ENCODE data around the gene CSRNP3.

Gene CSRNP3

GRCh38 chr2:165539985-165540384 is 70.5 kb downstream of the CSRNP3 start:
- no peak for DNase-seq (ENCODE audit: low read depth in 2 of 2)

- DNase-seq (ENCODE audit: low read depth in 2 of 2): no peak
Observed at GRCh38 chr2:165544897-165545296, 75.4 kb downstream of the CSRNP3 start.

- no peak for DNase-seq (ENCODE audit: low read depth in 2 of 2)
Observed at GRCh38 chr2:165547900-165548299, 78.4 kb downstream of the CSRNP3 start.

- no peak for DNase-seq (ENCODE audit: low read depth in 2 of 2)
Observed at GRCh38 chr2:165549619-165550018, 80.1 kb downstream of the CSRNP3 start.

GRCh38 chr2:165558832-165559231 is 89.3 kb downstream of the CSRNP3 start:
- DNase-seq (ENCODE audit: low read depth in 2 of 2): no peak

- no peak for DNase-seq (ENCODE audit: low read depth in 2 of 2)
Observed at GRCh38 chr2:165560377-165560988, 91.0 kb downstream of the CSRNP3 start.

DNA sequence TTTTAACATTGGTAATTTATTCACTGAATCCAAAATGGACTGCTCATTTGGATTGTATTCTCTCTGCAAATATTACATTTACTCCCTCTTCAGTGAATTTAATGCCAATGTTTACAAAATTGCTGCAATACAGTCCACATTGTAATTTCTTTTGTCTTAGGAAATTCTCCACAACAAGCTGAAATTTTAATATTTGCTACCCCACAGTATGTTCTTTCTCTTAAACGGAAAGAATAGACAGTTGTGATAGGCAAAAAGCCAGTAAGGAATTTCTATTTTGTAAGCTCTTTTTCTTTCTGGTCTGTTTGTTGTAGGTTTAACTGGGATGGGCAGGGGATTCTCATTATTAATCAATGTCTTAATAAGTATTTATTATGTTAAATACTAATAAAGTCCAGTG is 92.0 kb downstream of the CSRNP3 start:
- no peak for DNase-seq (ENCODE audit: low read depth in 2 of 2)

DNA sequence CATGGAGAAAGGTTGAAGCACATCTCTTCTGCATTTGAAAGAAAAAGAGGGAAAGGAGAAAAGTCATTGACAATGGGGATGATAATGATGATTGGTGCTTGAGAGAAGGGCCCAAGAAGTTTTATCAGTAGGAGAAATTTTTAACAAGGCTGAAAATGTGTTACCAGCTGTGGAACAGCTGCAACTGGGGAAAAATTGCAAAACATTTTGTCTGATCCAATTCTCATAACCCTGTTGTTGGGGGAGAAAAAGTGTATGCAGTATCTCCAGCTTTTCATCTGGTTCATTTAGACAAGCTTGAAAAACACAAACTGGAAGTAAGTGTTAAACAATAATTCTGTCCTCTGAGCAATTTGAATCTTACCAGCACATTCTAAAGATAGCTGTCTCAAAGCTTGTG is 92.7 kb downstream of the CSRNP3 start:
- no peak for DNase-seq (ENCODE audit: low read depth in 2 of 2)

GRCh38 chr2:165563468-165564225 is 94.1 kb downstream of the CSRNP3 start:
- no peak for DNase-seq (ENCODE audit: low read depth in 2 of 2)

- DNase-seq (ENCODE audit: low read depth in 2 of 2): no peak
Observed at GRCh38 chr2:165566008-165566407, 96.5 kb downstream of the CSRNP3 start.

GRCh38 chr2:165567273-165567672 is 97.8 kb downstream of the CSRNP3 start:
- DNase-seq (ENCODE audit: low read depth in 2 of 2): no peak

GRCh38 chr2:165568361-165568760 is 98.9 kb downstream of the CSRNP3 start:
- DNase-seq (ENCODE audit: low read depth in 2 of 2): no peak

DNA sequence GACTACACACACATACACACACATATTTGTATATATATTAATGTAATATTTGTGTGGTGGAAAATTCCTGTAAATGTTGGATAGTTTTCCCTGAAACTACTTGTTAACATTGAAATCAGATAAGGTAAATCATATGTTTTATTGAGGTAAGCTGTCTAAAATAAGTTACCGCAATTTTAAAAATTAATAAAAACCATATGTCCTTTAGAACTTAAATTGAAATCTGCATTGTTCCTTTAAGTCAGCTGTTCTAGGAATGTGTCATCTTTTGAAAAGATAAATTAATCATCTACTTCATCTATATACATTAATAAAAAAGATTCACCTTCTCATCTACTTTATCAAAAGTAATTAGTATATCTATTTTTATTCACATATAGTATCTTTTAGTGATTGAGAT is 102.0 kb downstream of the CSRNP3 start:
- no peak for DNase-seq (ENCODE audit: low read depth in 2 of 2)

DNA sequence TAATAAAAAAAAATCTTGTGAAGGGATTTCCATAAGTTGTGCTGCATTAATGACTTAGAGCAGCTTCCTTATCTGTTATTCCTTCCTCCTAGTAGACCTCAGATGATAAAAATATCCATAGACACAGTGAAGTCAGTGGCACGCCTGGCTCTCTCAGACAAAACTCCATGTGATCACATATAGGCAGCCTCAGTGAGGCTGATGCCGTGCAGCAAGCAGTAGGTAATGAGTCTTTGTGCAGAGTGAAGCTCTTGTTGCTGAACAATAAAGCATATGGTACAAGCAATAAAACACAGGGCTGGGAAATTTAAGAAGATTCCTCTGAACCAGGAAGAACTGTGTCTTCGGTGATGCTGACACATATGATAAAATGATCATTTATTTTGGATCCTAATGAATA is 102.7 kb downstream of the CSRNP3 start:
- DNase-seq (ENCODE audit: low read depth in 2 of 2): no peak

GRCh38 chr2:165573534-165574461 is 104.3 kb downstream of the CSRNP3 start:
- DNase-seq (ENCODE audit: low read depth in 2 of 2): no peak

GRCh38 chr2:165575044-165575615 is 105.6 kb downstream of the CSRNP3 start:
- no peak for DNase-seq (ENCODE audit: low read depth in 2 of 2)

DNA sequence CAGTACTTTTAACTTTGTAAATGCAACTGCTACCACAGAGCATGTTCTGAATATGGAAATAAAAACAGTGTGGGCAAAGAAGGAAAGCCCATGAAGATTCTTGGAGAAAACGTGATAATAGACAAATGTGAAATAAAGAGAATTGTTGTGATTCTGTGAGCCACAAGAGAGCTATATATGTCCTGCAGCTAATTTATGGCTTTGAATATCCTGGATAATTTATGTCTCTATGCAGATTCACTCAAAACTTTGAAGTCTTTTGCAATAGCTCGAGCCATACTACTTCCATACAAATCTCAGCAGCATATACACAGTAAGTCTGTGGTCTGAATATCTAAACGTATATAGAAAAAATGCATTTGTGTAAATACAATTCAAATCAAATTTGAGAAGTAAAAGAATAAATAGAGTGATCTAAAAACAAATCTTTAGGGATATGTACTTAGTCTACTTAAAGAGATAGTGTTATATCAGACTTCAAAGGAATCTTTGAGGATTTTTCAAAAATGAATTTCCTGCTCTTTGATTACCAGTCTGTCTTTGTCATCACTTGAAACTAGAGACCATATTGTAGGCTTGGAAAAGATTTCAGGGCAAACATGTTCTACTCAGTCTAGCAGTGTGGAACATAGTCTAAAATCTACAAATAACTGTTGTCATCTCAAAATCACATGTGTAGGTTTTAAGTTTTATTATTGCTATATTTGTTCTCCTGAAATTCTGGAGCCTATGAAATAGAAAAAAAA is 107.1 kb downstream of the CSRNP3 start:
- no peak for DNase-seq (ENCODE audit: low read depth in 2 of 2)

- no peak for DNase-seq (ENCODE audit: low read depth in 2 of 2)
Observed at GRCh38 chr2:165582409-165582808, 112.9 kb downstream of the CSRNP3 start.

- DNase-seq (ENCODE audit: low read depth in 2 of 2): no peak
Observed at GRCh38 chr2:165582863-165583506, 113.5 kb downstream of the CSRNP3 start.

- DNase-seq (ENCODE audit: low read depth in 2 of 2): no peak
Observed at GRCh38 chr2:165584126-165584654, 114.7 kb downstream of the CSRNP3 start.

DNA sequence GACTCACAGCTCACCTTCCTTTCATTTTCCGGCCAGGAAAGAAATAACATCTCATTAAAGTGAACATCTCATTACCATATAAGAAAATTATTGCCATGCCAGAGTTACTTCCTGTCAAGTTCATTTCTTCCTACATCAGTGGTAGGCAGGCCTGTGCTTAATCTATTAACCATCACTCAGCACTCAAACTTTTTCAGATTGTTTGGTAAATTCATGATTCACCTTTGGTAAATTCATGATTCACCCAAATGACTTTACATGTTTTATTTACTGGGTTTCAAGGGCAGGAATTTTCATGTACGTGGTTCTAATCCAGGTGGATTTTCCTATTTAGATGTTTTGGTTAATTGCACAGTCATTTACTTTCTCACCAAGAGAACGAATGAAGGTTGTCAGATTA is 116.5 kb downstream of the CSRNP3 start:
- DNase-seq (ENCODE audit: low read depth in 2 of 2): no peak
